ENCODE results near the gene PPP1R12C. TPM values are rescaled to one million over a fixed set of nuclear protein-coding genes. Genes with fewer than 3 reads are reported as not detected.

Gene PPP1R12C
- total and polyA plus RNA-seq, 4 donors = 20.4 to 128 (median 89.5) TPM

DNA sequence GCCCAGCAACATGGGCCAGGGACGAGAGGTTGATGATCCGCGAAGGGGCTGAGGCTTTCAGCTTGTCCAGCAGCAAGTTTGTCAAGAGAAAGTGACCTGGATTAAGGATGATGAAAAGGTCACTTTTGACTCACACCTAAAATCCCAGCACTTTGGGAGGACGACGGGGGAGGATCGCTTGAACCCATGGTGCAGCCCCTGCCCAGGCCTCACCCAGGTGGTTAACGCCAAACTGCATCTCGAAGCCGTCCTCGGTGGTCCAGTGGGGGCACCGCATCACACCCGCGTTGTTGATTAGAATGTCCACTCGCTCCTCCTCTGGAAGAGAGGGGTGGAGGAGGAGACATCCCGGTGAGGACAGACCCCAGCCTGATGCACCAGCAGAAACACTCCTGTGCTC, 69.0 kb downstream of the PPP1R12C start:
- Histone ChIP-seq H3K9me3 (ENCODE audit: control insufficient read depth, insufficient read depth, low read length) (no peaks in the 10 kb centered on the region), H3K27me3 (ENCODE audit: control insufficient read depth, insufficient read depth, low read length) (no peaks in the 10 kb centered on the region), H3K4me1 (ENCODE audit: control insufficient read depth, insufficient read depth, low read length) (no peaks in the 10 kb centered on the region), H3K36me3 (ENCODE audit: control insufficient read depth, insufficient read depth, low read length) (peaks cover 86% of the 10 kb centered on the region), H3K27ac (ENCODE audit: low read depth, low read length) (no peak overlapping the region), H3K4me3 (ENCODE audit: low read depth, low read length) (no peak overlapping the region)
- DNase-seq (ENCODE audit: low read depth in 4 of 6, low spot score in 6 of 6) = no peak
- 100% methylated on average over 12 of the region's 15 CpGs for WGBS (ENCODE audit: insufficient coverage)

- no peaks in the 10 kb centered on the region for H3K27me3 ChIP-seq (ENCODE audit: control insufficient read depth, insufficient read depth, low read length)
- H3K36me3 ChIP-seq (ENCODE audit: control insufficient read depth, insufficient read depth, low read length) = peaks cover 85% of the 10 kb centered on the region
- H3K4me3 ChIP-seq (ENCODE audit: low read depth, low read length) = no peak overlapping the region
- no peak for DNase-seq (ENCODE audit: low read depth in 4 of 6, low spot score in 6 of 6)
- no peaks in the 10 kb centered on the region for H3K4me1 ChIP-seq (ENCODE audit: control insufficient read depth, insufficient read depth, low read length)
- H3K9me3 ChIP-seq (ENCODE audit: control insufficient read depth, insufficient read depth, low read length) = no peaks in the 10 kb centered on the region
- WGBS (ENCODE audit: insufficient coverage) = 95% methylated on average over 12 of the region's 12 CpGs
- no peak overlapping the region for H3K27ac ChIP-seq (ENCODE audit: low read depth, low read length)
Measured at GRCh38 chr19:55047951-55048350, 69.5 kb downstream of the PPP1R12C start.

GRCh38 chr19:55046975-55047622, 70.3 kb downstream of the PPP1R12C start:
- 92% methylated on average over 17 of the region's 17 CpGs for WGBS (ENCODE audit: insufficient coverage)
- no peak for DNase-seq (ENCODE audit: low read depth in 4 of 6, low spot score in 6 of 6)
- H3K36me3 ChIP-seq (ENCODE audit: control insufficient read depth, insufficient read depth, low read length) = peaks cover 85% of the 10 kb centered on the region

DNA sequence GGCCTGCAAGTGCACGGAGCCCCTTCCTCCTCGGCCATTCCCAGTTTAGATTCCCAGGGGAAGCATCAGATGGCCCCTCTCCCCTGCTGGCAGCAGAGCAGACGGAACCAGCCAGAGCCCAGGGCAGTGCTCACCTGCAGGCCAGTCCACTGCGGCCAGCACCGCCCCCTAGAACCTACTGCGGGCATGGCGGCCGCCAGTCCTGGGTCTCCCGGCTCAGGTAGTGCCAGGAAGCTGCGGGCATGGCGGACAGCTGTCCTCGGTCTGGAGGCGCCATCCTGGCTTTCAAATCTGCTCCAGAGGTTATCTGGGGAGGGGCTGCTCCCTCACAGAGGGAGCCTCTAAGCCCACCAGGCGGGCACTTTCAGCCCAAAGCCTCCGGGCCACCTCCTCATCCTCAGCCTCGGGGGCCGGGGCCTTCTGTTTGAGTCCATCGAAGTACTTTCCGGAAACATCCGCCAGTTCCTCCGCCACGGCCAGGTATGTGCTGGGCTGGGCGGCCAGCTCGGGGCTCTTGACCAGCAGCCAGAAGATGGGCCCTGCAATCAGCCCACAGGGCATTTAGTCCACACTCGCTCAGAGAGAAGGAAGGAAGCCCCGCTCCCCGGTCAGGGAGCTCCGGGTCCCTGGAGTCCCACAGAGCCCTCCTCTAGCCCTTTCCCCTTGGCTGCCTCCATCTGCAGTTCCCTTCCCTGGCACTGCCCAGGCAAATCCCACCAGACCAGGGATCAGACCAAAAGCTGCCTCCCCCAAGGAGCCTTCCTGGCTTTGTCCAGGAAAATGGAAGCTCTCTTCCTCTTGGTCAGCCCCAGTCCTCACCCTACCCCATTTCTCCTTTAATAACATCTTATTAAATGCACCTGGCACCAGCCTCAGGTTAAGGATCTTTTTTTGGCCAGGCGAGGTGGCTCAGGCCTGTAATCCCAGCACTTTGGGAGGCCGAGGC, 72.4 kb downstream of the PPP1R12C start:
- Histone ChIP-seq H3K9me3 (ENCODE audit: control insufficient read depth, insufficient read depth, low read length) (no peaks in the 10 kb centered on the region), H3K36me3 (ENCODE audit: control insufficient read depth, insufficient read depth, low read length) (peaks cover 81% of the 10 kb centered on the region), H3K27me3 (ENCODE audit: control insufficient read depth, insufficient read depth, low read length) (no peaks in the 10 kb centered on the region), H3K27ac (ENCODE audit: low read depth, low read length) (no peak overlapping the region), H3K4me1 (ENCODE audit: control insufficient read depth, insufficient read depth, low read length) (no peaks in the 10 kb centered on the region), H3K4me3 (ENCODE audit: low read depth, low read length) (no peak overlapping the region)
- no peak for DNase-seq (ENCODE audit: low read depth in 4 of 6, low spot score in 6 of 6)
- 97% methylated on average over 27 of the region's 30 CpGs for WGBS (ENCODE audit: insufficient coverage)

More at GRCh38 chr19:55046975-55047622, 70.3 kb downstream of the PPP1R12C start:
- Histone ChIP-seq H3K27me3 (ENCODE audit: control insufficient read depth, insufficient read depth, low read length) (no peaks in the 10 kb centered on the region), H3K4me3 (ENCODE audit: low read depth, low read length) (no peak overlapping the region), H3K27ac (ENCODE audit: low read depth, low read length) (no peak overlapping the region), H3K9me3 (ENCODE audit: control insufficient read depth, insufficient read depth, low read length) (no peaks in the 10 kb centered on the region), H3K4me1 (ENCODE audit: control insufficient read depth, insufficient read depth, low read length) (no peaks in the 10 kb centered on the region)

GRCh38 chr19:55044286-55044685, 73.2 kb downstream of the PPP1R12C start:
- H3K27ac ChIP-seq (ENCODE audit: low read depth, low read length) = no peak overlapping the region
- 78% methylated on average over 4 of the region's 5 CpGs for WGBS (ENCODE audit: insufficient coverage)
- no peaks in the 10 kb centered on the region for H3K4me1 ChIP-seq (ENCODE audit: control insufficient read depth, insufficient read depth, low read length)
- no peak overlapping the region for H3K4me3 ChIP-seq (ENCODE audit: low read depth, low read length)
- no peaks in the 10 kb centered on the region for H3K27me3 ChIP-seq (ENCODE audit: control insufficient read depth, insufficient read depth, low read length)
- H3K36me3 ChIP-seq (ENCODE audit: control insufficient read depth, insufficient read depth, low read length) = peaks cover 78% of the 10 kb centered on the region
- no peaks in the 10 kb centered on the region for H3K9me3 ChIP-seq (ENCODE audit: control insufficient read depth, insufficient read depth, low read length)
- DNase-seq (ENCODE audit: low read depth in 4 of 6, low spot score in 6 of 6) = no peak

GRCh38 chr19:55042688-55043087, 74.7 kb downstream of the PPP1R12C start:
- Histone ChIP-seq H3K4me1 (ENCODE audit: control insufficient read depth, insufficient read depth, low read length) (no peaks in the 10 kb centered on the region), H3K36me3 (ENCODE audit: control insufficient read depth, insufficient read depth, low read length) (peaks cover 64% of the 10 kb centered on the region), H3K4me3 (ENCODE audit: low read depth, low read length) (no peak overlapping the region), H3K27ac (ENCODE audit: low read depth, low read length) (no peak overlapping the region), H3K9me3 (ENCODE audit: control insufficient read depth, insufficient read depth, low read length) (no peaks in the 10 kb centered on the region), H3K27me3 (ENCODE audit: control insufficient read depth, insufficient read depth, low read length) (no peaks in the 10 kb centered on the region)
- no peak for DNase-seq (ENCODE audit: low read depth in 4 of 6, low spot score in 6 of 6)
- 75% methylated on average over 10 of the region's 11 CpGs for WGBS (ENCODE audit: insufficient coverage)

GRCh38 chr19:55042344-55042678, 75.1 kb downstream of the PPP1R12C start:
- Histone ChIP-seq H3K4me1 (ENCODE audit: control insufficient read depth, insufficient read depth, low read length) (no peaks in the 10 kb centered on the region), H3K27me3 (ENCODE audit: control insufficient read depth, insufficient read depth, low read length) (no peaks in the 10 kb centered on the region), H3K27ac (ENCODE audit: low read depth, low read length) (no peak overlapping the region), H3K4me3 (ENCODE audit: low read depth, low read length) (no peak overlapping the region), H3K9me3 (ENCODE audit: control insufficient read depth, insufficient read depth, low read length) (no peaks in the 10 kb centered on the region), H3K36me3 (ENCODE audit: control insufficient read depth, insufficient read depth, low read length) (peaks cover 61% of the 10 kb centered on the region)
- 82% methylated on average over 4 of the region's 9 CpGs for WGBS (ENCODE audit: insufficient coverage)
- DNase-seq (ENCODE audit: low read depth in 4 of 6, low spot score in 6 of 6) = no peak

DNA sequence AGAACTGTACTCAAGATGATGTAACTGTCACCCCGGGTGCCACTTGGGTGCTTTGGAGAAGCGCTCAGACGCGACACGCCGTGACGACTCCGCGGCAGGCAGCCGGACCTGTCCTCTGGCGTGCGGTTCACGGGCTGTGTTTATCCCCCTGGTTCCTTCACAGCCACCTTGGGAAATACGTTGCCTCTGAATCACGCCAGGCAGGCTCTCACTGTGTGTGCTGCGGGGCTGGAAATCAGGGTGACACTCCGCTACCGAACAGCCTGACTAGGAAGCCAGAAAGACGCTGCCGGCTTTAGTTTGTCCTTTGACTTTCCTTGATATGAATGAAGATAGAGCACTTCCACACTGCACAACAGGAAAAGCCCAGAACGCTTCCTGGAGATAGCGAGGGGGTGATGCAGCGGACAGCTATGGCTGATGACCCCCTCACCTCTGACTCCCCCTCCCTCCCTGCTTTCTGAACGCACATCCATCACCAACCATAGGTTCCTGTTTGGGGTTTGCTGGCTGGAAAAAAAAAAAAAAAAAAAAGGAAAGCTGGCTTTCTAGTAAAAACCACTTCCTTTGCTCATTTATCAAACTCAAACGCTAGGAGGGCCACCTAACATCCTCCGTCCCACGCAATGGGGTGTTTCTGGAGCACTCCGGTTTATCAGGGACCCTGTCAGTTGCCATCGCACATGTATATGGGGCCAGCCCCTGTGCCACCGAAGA, 75.7 kb downstream of the PPP1R12C start:
- H3K27ac ChIP-seq (ENCODE audit: low read depth, low read length) = no peak overlapping the region
- no peaks in the 10 kb centered on the region for H3K4me1 ChIP-seq (ENCODE audit: control insufficient read depth, insufficient read depth, low read length)
- H3K4me3 ChIP-seq (ENCODE audit: low read depth, low read length) = no peak overlapping the region
- H3K9me3 ChIP-seq (ENCODE audit: control insufficient read depth, insufficient read depth, low read length) = no peaks in the 10 kb centered on the region
- peaks cover 55% of the 10 kb centered on the region for H3K36me3 ChIP-seq (ENCODE audit: control insufficient read depth, insufficient read depth, low read length)
- no peaks in the 10 kb centered on the region for H3K27me3 ChIP-seq (ENCODE audit: control insufficient read depth, insufficient read depth, low read length)
- WGBS (ENCODE audit: insufficient coverage) = 87% methylated on average over 26 of the region's 30 CpGs
- DNase-seq (ENCODE audit: low read depth in 4 of 6, low spot score in 6 of 6) = no peak

DNA sequence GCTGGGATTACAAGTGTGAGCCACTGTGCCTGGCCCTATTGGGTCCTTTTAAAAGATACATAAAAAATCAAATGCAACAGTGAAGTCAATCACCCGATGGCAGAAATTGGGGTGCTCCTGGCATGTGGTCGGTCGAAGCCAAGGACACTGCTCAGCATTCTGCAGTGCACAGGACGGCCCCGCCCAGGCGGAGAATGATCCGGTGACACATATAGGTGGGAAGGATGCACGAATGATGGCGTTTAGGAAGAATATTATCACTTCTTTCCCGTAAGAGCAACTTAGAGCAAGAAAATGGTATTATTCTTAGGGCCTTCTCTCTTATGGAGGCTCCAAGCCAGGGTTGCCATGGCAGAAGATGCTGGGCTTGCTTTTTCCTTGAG, 76.2 kb downstream of the PPP1R12C start:
- Histone ChIP-seq H3K4me3 (ENCODE audit: low read depth, low read length) (no peak overlapping the region), H3K9me3 (ENCODE audit: control insufficient read depth, insufficient read depth, low read length) (no peaks in the 10 kb centered on the region), H3K27me3 (ENCODE audit: control insufficient read depth, insufficient read depth, low read length) (no peaks in the 10 kb centered on the region), H3K36me3 (ENCODE audit: control insufficient read depth, insufficient read depth, low read length) (peaks cover 50% of the 10 kb centered on the region), H3K27ac (ENCODE audit: low read depth, low read length) (no peak overlapping the region), H3K4me1 (ENCODE audit: control insufficient read depth, insufficient read depth, low read length) (no peaks in the 10 kb centered on the region)
- no peak for DNase-seq (ENCODE audit: low read depth in 4 of 6, low spot score in 6 of 6)
- 89% methylated on average over 10 of the region's 10 CpGs for WGBS (ENCODE audit: insufficient coverage)
